T-helper 1 cell treated with Interleukin-12 subunit alpha and Interleukin-12 subunit beta and Interleukin-4 antibody, amounts not matched to agents 30 μg/mL and 1 μg/mL, for 36 hours (primary cell): ENCODE results near the gene VGLL4.

Experiments
- H3K27ac Mint-ChIP-seq: one replicate; pipeline ENCODE4 v1.8.0; 2021; ENCODE audit warnings: mild to moderate bottlenecking, mixed read lengths
- H3K27me3 Mint-ChIP-seq: one replicate; pipeline ENCODE4 v1.8.0; 2021; ENCODE audit warnings: low read depth, mixed read lengths
- H3K36me3 Mint-ChIP-seq: one replicate; pipeline ENCODE4 v1.8.0; 2021; ENCODE audit warnings: low read depth, mixed read lengths
- H3K4me1 Mint-ChIP-seq: one replicate; pipeline ENCODE4 v1.8.0; 2021; ENCODE audit warnings: low read depth, mixed read lengths
- H3K4me3 Mint-ChIP-seq: one replicate; pipeline ENCODE4 v1.8.0; 2021; ENCODE audit warnings: mild to moderate bottlenecking, moderate library complexity, mixed read lengths
- H3K9me3 Mint-ChIP-seq: one replicate; pipeline ENCODE4 v1.8.0; 2021; ENCODE audit warnings: mixed read lengths

VGLL4 gene

DNA sequence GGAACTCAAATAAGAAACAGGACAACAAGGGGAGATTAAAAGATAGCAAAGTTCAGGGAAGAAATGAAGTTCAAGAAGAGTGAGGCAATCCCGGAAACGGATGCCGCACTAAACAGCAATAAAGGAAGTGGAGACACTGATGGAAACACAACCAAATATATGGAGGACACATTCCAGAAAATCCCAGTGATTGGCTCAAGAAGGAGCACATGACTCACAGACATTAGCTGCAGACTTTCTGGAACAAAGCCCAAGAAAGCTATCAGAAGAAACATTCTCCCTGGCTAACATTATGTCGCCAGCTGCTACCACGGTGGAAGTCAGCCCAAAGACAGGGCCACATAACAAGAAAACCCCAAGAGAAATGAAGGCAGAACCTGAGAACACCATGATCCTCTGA lies 18.1 kb upstream of the VGLL4 start:
- Mint-ChIP-seq H3K27me3 (no peaks in the 10 kb centered on the region), H3K36me3 (no peaks in the 10 kb centered on the region), H3K4me1 (no peaks in the 10 kb centered on the region), H3K4me3 (no peak overlapping the region), H3K9me3 (no peaks in the 10 kb centered on the region), H3K27ac (no peak overlapping the region)

DNA sequence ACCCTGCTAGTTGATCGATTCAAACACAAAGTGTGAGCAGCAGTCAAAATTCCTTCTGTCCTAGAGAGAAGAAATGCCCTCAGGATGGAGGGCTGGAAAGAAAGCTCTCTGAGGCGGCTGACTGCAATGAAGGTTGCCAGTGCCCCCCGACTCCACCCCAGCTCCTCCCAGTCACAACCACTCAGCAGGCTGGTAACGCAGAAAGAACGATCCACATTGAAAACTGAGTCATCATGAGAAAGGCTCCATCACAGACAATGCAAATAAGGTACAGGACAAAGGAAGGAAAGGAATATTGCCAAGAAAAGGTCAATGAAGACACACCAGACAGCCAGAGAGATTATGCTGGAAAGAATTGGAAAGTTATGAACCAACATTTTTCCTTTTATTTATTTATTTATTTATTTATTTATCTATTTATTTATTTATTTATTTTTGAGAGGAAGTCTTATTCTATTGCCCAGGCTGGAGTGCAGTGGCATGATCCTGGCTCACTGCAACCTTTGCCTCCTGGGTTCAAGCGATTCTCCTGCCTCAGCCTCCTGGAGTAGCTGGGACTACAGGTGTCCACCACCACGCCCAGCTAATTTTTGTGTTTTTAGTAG lies 17.4 kb upstream of the VGLL4 start:
- Mint-ChIP-seq H3K4me1 (no peaks in the 10 kb centered on the region), H3K36me3 (no peaks in the 10 kb centered on the region), H3K4me3 (no peak overlapping the region), H3K9me3 (no peaks in the 10 kb centered on the region), H3K27ac (no peak overlapping the region), H3K27me3 (no peaks in the 10 kb centered on the region)

DNA sequence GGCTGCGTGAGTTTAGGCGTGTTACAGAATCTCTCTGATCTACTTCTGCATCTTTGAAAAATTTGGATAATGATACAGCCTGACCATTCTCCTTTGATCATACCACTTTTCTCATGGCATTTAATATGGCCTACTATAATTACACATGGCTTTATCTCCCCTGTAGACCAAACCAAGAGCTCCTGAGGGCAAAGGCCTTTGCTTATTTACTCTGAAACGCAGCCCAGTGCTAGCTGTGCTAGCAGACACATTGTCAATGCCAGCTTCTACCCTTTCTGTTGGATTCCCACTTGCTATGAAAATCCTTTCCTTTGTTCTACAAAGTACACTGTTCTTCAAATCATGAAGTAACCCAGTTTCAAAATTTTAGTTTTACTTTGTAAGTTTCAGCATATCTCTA lies 16.5 kb upstream of the VGLL4 start:
- Mint-ChIP-seq H3K36me3 (no peaks in the 10 kb centered on the region), H3K9me3 (no peaks in the 10 kb centered on the region), H3K27me3 (no peaks in the 10 kb centered on the region)

DNA sequence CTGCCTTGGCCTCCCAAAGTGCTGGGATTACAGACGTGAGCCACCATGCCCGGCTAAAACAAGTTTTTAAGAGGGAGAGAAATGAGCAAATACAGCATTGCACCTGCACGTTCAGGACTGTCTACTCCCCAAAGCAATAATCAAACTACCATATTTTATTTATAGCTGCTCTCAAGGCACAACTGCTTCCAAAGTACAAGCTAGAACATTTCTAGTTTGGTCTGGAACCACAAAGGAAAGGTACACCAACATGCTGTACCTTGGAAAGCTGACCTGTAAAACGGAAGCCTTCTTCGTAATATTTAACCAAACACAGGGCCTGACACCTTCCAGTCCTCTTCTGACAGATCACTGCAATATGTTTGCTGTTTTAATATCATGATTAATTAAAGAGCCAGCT lies 14.5 kb upstream of the VGLL4 start:
- H3K27me3 Mint-ChIP-seq: peaks cover 5% of the 10 kb centered on the region
- H3K9me3 Mint-ChIP-seq: no peaks in the 10 kb centered on the region
- no peaks in the 10 kb centered on the region for H3K4me1 Mint-ChIP-seq
- no peak overlapping the region for H3K4me3 Mint-ChIP-seq
- H3K36me3 Mint-ChIP-seq: no peaks in the 10 kb centered on the region
- no peak overlapping the region for H3K27ac Mint-ChIP-seq

More for the DNA sequence above, 16.5 kb upstream of the VGLL4 start:
- Mint-ChIP-seq H3K4me3 (no peak overlapping the region), H3K27ac (no peak overlapping the region), H3K4me1 (no peaks in the 10 kb centered on the region)

DNA sequence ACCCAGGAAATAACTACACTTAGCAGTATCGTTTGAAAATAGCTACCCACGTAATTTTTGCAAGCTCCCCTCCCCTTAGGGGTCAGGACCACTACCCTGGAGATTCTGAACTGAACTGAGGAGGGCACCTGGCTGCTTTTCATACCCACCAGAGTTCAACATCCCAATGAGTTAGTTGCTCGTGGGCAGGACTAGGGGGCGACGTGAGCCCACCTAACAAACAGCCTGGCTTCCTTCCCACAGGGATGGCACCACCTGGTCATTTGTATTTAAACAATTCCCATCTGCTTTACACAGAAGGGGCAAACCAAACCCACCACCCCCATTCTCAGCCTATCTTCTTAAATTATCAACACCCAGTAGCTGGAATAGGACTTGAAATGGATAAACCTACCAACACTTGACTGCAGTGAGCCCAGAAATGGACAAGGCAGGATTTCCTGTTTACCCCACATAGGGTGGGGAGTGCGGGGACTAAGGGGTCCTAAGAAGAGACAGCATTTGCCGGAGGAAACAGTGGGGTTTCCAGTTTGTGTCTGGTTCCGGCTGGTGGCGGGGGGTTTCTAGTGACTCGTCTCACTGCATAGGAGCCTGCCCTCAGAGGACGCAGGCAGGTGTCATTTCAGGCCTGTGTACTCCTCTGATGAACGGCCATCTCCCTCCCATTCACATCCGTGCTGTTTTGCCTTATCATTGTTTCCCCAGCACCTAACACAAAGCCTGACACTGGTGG lies 11.6 kb upstream of the VGLL4 start:
- Mint-ChIP-seq H3K36me3 (no peaks in the 10 kb centered on the region), H3K27me3 (peaks cover 9% of the 10 kb centered on the region), H3K4me3 (no peak overlapping the region), H3K27ac (no peak overlapping the region), H3K4me1 (no peaks in the 10 kb centered on the region), H3K9me3 (no peaks in the 10 kb centered on the region)

DNA sequence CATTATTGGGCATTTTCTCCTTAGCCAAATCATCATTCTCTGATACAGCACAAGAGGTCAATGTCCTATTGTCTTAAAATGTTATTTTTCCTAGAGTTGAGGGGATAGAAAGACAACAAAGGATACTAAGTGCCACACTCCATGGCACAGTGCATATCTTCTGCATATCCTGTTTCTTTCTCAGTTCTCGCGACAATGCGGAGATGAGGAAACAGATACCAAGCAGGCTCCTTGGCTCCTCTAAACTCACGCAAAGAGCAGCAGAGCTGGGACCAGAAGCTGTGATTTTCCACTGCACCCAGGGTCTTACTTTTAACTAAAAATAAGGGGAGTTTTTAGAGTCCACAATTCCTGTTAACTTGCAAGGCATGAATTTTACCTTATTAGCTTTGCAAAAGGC lies 10.5 kb upstream of the VGLL4 start:
- no peak overlapping the region for H3K27ac Mint-ChIP-seq
- H3K27me3 Mint-ChIP-seq: peaks cover 15% of the 10 kb centered on the region
- H3K4me3 Mint-ChIP-seq: no peak overlapping the region
- no peaks in the 10 kb centered on the region for H3K36me3 Mint-ChIP-seq
- no peaks in the 10 kb centered on the region for H3K4me1 Mint-ChIP-seq
- H3K9me3 Mint-ChIP-seq: no peaks in the 10 kb centered on the region

DNA sequence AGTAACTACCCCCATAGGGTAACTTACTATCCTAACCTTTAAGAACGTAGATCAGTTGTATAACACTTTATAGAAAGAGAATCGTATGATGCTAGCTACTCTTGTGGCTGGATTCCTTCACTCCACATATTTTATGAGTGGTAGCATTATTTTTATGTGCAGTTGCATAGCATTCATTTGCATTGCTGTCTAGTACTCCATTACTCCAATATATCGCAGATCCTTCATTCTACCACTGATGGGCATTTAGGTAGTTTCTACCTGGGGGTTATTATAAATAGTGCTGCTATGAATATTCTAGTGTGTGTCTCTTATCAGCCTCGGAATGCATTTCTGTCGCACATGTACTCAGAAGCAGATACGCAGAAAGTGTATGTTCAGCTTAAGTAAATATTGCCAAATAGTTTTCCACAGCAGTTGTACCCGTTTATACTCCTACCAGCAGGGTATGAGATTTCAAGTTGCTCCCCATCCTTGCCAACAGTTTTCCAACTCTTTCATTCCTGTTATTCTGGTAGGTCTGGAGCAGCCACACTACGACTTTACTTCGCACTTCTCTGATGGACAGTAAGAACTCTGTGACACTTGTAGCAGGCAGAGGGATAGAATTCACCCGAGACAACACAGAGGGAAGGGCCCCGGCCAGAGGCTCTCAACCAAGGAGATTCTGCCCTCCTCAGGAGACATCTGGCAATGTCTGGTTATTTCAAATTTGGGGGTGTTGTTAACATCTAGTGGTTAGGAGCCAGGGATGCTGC lies 9.8 kb upstream of the VGLL4 start:
- H3K9me3 Mint-ChIP-seq: no peaks in the 10 kb centered on the region

DNA sequence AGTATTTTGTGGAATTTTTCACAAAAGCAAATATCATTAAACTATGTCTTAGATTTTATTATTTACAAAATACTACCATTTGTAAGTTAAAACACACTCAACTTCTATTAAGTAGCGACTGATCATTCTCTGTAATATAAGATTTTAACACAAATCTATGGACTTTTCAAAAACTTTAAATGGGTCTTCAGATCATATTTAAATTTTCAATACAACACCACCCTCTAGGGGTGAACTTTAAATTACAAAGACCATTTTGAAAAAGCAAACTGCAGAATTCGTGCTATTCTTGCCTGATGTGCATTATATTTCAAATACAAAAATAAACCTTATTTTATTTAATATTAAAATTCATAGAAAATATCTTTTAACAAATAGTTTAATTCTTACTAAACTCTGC lies 8.2 kb upstream of the VGLL4 start:
- Mint-ChIP-seq H3K27ac (no peak overlapping the region), H3K9me3 (no peaks in the 10 kb centered on the region), H3K4me1 (no peaks in the 10 kb centered on the region), H3K4me3 (no peak overlapping the region), H3K36me3 (no peaks in the 10 kb centered on the region), H3K27me3 (peaks cover 32% of the 10 kb centered on the region)

More for the DNA sequence above, 9.8 kb upstream of the VGLL4 start:
- Mint-ChIP-seq H3K27me3 (peaks cover 19% of the 10 kb centered on the region), H3K27ac (no peak overlapping the region), H3K4me3 (no peak overlapping the region), H3K4me1 (no peaks in the 10 kb centered on the region), H3K36me3 (no peaks in the 10 kb centered on the region)

DNA sequence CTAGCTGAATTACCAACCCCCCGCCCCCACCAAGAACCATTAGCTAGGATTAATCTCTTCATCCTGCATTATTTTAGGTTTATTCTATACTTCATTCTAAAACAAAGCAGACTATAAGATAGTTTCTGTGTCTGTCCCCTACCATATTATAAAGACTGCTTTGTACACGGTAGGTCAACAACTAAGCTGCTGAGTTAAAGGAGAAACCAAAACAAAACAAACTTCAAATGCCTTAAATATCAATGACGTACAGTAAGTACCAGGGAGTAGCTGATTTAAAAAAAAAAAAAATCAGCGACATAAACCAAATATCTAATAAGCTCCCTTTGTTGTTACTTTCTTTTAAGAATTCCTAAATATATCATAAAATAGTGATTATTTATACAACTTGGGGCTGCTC lies 7.8 kb upstream of the VGLL4 start:
- H3K4me3 Mint-ChIP-seq: no peak overlapping the region
- H3K27me3 Mint-ChIP-seq: peaks cover 32% of the 10 kb centered on the region
- no peaks in the 10 kb centered on the region for H3K4me1 Mint-ChIP-seq
- H3K9me3 Mint-ChIP-seq: no peaks in the 10 kb centered on the region
- H3K27ac Mint-ChIP-seq: no peak overlapping the region
- no peaks in the 10 kb centered on the region for H3K36me3 Mint-ChIP-seq

DNA sequence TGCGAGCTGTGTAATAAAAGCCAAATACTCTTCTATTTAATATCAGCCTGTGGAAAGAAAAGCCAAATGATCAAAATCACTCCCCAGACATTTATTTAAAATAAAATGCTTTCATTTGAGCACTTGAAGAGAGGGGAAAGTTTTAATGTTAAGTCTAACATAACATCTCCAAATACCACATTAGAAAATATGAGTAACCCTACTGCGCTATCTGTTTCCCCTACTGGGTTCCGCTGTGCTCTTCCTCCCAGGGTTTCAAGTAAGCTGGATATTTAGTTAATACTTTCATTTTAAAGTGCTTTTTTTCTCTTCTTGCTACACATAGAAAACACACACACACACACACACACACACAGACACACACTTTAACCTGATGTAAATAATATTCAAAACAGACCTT lies 6.7 kb upstream of the VGLL4 start:
- Mint-ChIP-seq H3K4me3 (no peak overlapping the region), H3K27me3 (peaks cover 32% of the 10 kb centered on the region), H3K36me3 (no peaks in the 10 kb centered on the region), H3K4me1 (no peaks in the 10 kb centered on the region), H3K27ac (no peak overlapping the region), H3K9me3 (no peaks in the 10 kb centered on the region)

DNA sequence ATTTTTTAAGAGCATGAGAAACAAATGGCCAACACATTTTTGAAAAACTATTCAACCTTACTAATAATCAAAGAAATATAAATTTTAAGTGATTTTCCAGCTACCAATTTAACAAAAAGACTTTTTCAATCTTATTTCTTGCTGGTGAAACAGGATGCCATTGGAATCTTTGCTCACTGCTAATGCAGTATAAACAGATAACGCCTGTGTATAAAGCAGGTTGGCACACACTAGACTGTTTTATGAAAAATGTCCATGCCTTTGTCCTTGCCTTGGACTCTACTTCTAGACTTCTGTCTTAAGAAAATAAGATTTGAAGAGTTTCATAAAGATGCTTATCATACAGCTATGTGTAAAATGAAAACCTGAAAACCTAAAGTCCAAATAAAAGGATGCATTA lies 5.0 kb upstream of the VGLL4 start:
- Mint-ChIP-seq H3K27me3 (peaks cover 28% of the 10 kb centered on the region), H3K27ac (no peak overlapping the region)

DNA sequence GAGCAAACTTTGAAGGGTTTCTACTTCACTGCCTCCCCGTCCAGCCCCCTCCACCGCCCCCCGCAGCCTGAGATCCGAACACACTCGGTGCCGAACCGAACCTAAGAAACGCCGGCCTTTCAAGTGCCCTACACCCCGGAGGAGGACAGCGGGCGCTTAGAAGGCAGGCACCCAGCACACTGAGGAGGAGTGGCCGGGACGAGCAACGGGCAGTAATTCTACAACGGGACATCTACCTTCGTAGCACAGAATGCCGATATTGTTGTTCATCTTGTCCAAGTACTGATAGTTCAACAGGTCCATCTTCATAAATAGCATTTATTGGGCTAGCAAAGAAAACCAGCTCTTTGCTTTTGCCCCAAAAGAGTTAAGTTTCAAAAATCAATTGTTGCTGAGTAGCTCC lies 513 bp downstream of the VGLL4 start:
- peak overlapping the region; percentile 97 for H3K27ac Mint-ChIP-seq
- H3K27me3 Mint-ChIP-seq: peaks cover 11% of the 10 kb centered on the region
- no peaks in the 10 kb centered on the region for H3K9me3 Mint-ChIP-seq
- H3K4me3 Mint-ChIP-seq: peak overlapping the region; percentile 98
- peaks cover 30% of the 10 kb centered on the region for H3K4me1 Mint-ChIP-seq
- peaks cover 16% of the 10 kb centered on the region for H3K36me3 Mint-ChIP-seq

More for the DNA sequence above, 5.0 kb upstream of the VGLL4 start:
- H3K9me3 Mint-ChIP-seq: no peaks in the 10 kb centered on the region
- no peaks in the 10 kb centered on the region for H3K36me3 Mint-ChIP-seq
- H3K4me1 Mint-ChIP-seq: peaks cover 4% of the 10 kb centered on the region
- no peak overlapping the region for H3K4me3 Mint-ChIP-seq

DNA sequence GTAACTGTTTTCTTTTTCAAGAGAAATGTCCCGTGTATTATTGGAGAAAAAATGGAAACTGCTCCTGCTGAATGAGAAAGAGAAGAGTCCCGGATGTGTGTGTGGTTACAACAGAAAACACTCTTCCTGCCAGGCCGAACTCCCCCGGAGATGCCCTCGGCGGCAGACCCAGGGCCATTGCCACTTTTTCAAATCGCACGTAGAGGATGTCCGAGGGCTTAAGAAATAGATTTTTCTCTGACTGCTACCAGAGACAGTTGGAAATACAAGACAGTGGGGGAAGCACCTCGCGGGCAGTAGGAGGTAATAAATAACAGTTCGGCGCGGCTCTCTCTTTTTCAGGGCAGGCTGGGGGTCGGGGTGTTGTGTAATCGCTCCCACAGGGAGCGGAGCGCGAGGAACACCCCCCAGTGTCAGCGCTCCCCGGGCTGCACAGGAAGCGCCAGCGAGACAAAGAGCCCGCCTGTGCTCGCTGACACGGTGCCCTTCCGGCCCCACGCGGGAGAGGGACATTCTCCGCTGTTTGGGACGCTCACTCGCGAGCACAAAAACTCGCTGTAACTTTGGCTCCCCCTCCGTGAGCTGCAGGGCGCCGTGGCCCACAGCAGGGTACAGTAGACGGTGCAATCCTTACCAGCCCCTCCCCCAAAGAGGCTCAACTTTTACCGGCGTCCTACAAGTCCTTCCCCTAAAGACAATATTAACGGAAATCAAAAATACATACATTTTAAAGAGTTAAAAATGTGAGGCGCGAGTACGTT lies 1.1 kb downstream of the VGLL4 start:
- no peaks in the 10 kb centered on the region for H3K9me3 Mint-ChIP-seq
- peaks cover 5% of the 10 kb centered on the region for H3K27me3 Mint-ChIP-seq
- H3K27ac Mint-ChIP-seq: peak overlapping the region; percentile 97
- H3K4me1 Mint-ChIP-seq: peaks cover 33% of the 10 kb centered on the region
- H3K4me3 Mint-ChIP-seq: peak overlapping the region; percentile 98
- H3K36me3 Mint-ChIP-seq: peaks cover 17% of the 10 kb centered on the region

DNA sequence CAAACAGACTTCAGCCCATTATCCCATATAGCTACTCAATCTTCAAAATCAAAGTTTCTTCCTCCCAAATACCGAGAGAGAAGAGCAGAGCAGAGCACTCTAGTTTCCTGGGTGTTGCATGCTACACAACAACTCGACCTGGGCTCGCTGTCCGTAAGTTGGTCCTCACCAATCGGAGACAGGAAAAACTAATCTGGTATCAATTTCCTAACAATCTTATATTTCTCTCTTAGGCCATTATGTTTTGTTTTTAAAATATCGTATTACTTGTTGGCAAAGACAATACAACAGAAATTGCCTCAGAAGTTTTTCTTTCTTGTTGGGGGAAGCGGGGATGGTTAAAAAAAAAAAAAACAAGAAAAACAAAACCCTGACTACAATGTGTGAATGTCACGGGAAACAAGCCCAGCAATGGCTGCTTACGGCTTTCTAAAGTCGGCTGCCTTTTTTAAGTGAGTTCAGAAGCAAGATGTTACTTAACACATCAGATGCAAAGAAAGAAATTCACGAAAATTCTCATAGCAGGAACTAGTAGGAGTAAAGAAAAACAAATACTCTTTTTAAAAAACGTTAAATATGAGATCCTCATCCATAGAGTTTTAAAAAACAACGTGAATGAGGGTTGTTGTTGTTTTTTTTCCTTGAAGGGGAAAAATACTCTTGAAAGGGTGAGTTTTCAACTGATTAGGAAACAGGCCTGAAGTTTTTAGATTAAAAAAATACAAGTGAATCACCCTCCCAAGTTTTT lies 1.9 kb downstream of the VGLL4 start:
- Mint-ChIP-seq H3K27ac (peak overlapping the region; percentile 97), H3K27me3 (no peaks in the 10 kb centered on the region), H3K4me3 (peak overlapping the region; percentile 98), H3K4me1 (peaks cover 38% of the 10 kb centered on the region), H3K9me3 (no peaks in the 10 kb centered on the region), H3K36me3 (peaks cover 20% of the 10 kb centered on the region)
